Suprapubic skin (tissue), 4 donors: Measurements from ENCODE around the gene SMIM26. TPM values are rescaled to one million over a fixed set of nuclear protein-coding genes. Genes with fewer than 3 reads are reported as not detected.

ENCODE experiments used
- DNase-seq, 2 donors: peaks; one replicate each; pipeline ENCODE4 v3.0.0-alpha.2; 2019; ENCODE audit warnings: low spot score in 2 of 2
- H3K27ac ChIP-seq: fragments of 200-600 bp; sonication (generic); one replicate; pipeline ENCODE4 v1.5.1; 2019
- H3K27me3 ChIP-seq: fragments of 200-600 bp; sonication (generic); one replicate; pipeline ENCODE4 v1.5.1; 2019
- H3K36me3 ChIP-seq: fragments of 200-600 bp; sonication (generic); one replicate; pipeline ENCODE4 v1.5.1; 2019
- H3K4me1 ChIP-seq: fragments of 200-600 bp; sonication (generic); one replicate; pipeline ENCODE4 v1.5.1; 2019
- H3K4me3 ChIP-seq: fragments of 200-600 bp; sonication (generic); one replicate; pipeline ENCODE4 v1.5.1; 2019; ENCODE audit warnings: mild to moderate bottlenecking
- H3K9me3 ChIP-seq: fragments of 200-600 bp; sonication (generic); one replicate; pipeline ENCODE4 v1.5.1; 2019
- CTCF ChIP-seq, 2 donors: fragments of 200-600 bp in 1 of 2; fragments of 450-650 bp in 1 of 2; sonication (generic) in 1 of 2; IDR thresholded peaks; one replicate each; pipeline ENCODE4 v1.5.1; 2016 to 2019; ENCODE audit warnings: antibody characterized with exemption in 2 of 2, mild to moderate bottlenecking in 1 of 2, moderate library complexity in 1 of 2
- EP300 ChIP-seq: sonication (generic); formaldehyde crosslinking; IDR thresholded peaks from one replicate; pipeline ENCODE4 v1.6.1; 2017; ENCODE audit warnings: antibody characterized with exemption
- POLR2A ChIP-seq, 2 donors: fragments of 450-650 bp; IDR thresholded peaks; one replicate each; pipeline ENCODE4 v1.6.1; 2017; ENCODE audit warnings: antibody characterized with exemption in 2 of 2, mild to moderate bottlenecking in 2 of 2, moderate library complexity in 2 of 2
- POLR2AphosphoS5 ChIP-seq, 3 donors: sonication (generic); formaldehyde crosslinking; IDR thresholded peaks; one replicate each; pipeline ENCODE4 v1.6.1; 2017; ENCODE audit warnings: antibody characterized with exemption in 3 of 3
- WGBS: methylation state at CpG from one replicate; pipeline ENCODE4 v1.1.5; 2018; 5-methylcytosine and 5-hydroxymethylcytosine counted together
- total RNA-seq, 4 donors: library from RNA; depleted of rRNA; stranded (reverse); fragments of >200 nt; gene quantifications; one replicate each; pipeline ENCODE4 v1.1.0, GENCODE V29; 2016

The SMIM26 gene
- total RNA-seq, 4 donors from 2014 or later = 79.4 to 130 (median 104) TPM

GRCh38 chr20:18588574-18588933 lies 21.3 kb downstream of the SMIM26 start:
- H3K27me3 ChIP-seq = no peaks in the 10 kb centered on the region
- DNase-seq = no peak
- H3K9me3 ChIP-seq = no peaks in the 10 kb centered on the region
- H3K4me3 ChIP-seq = peak overlapping the region; percentile 93
- no peak for TF ChIP-seq POLR2A (IDR thresholded peaks at IDR 0.05)
- TF ChIP-seq CTCF (IDR thresholded peaks at IDR 0.05) = no peak
- TF ChIP-seq POLR2AphosphoS5 (IDR thresholded peaks at IDR 0.05) = no peak
- TF ChIP-seq EP300 = no peak
- WGBS = 11% methylated on average over 18 of the region's 18 CpGs
- H3K4me1 ChIP-seq = peaks cover 19% of the 10 kb centered on the region
- H3K36me3 ChIP-seq = no peaks in the 10 kb centered on the region
- peak overlapping the region; percentile 84 for H3K27ac ChIP-seq

GRCh38 chr20:18589941-18590674 lies 22.9 kb downstream of the SMIM26 start:
- TF ChIP-seq POLR2AphosphoS5 (IDR thresholded peaks at IDR 0.05) = no peak
- TF ChIP-seq EP300 = no peak
- TF ChIP-seq CTCF (IDR thresholded peaks at IDR 0.05) = no peak
- TF ChIP-seq POLR2A (IDR thresholded peaks at IDR 0.05) = no peak
- Histone ChIP-seq H3K4me3 (no peak overlapping the region), H3K27me3 (no peaks in the 10 kb centered on the region), H3K4me1 (peaks cover 19% of the 10 kb centered on the region), H3K9me3 (no peaks in the 10 kb centered on the region), H3K27ac (no peak overlapping the region), H3K36me3 (peaks cover 11% of the 10 kb centered on the region)
- DNase-seq = no peak
- WGBS = 92% methylated on average over 8 of the region's 8 CpGs

- H3K36me3 ChIP-seq = peaks cover 23% of the 10 kb centered on the region
- H3K27ac ChIP-seq = no peak overlapping the region
- H3K4me1 ChIP-seq = no peaks in the 10 kb centered on the region
- TF ChIP-seq EP300 = no peak
- TF ChIP-seq POLR2AphosphoS5 (IDR thresholded peaks at IDR 0.05) = no peak
- TF ChIP-seq POLR2A (IDR thresholded peaks at IDR 0.05) = no peak
- TF ChIP-seq CTCF (IDR thresholded peaks at IDR 0.05) = no peak
- H3K4me3 ChIP-seq = no peak overlapping the region
- DNase-seq = no peak
- no peaks in the 10 kb centered on the region for H3K9me3 ChIP-seq
- H3K27me3 ChIP-seq = no peaks in the 10 kb centered on the region
These were observed 29.0 kb downstream of the SMIM26 start for GRCh38 chr20:18596270-18596669.

GRCh38 chr20:18609741-18610140 lies 42.5 kb downstream of the SMIM26 start:
- Histone ChIP-seq H3K36me3 (peaks cover 5% of the 10 kb centered on the region), H3K4me1 (peaks cover 4% of the 10 kb centered on the region), H3K27me3 (no peaks in the 10 kb centered on the region), H3K9me3 (no peaks in the 10 kb centered on the region), H3K4me3 (no peak overlapping the region), H3K27ac (no peak overlapping the region)
- DNase-seq = no peak
- TF ChIP-seq POLR2AphosphoS5 (IDR thresholded peaks at IDR 0.05) = no peak
- no peak for TF ChIP-seq CTCF (IDR thresholded peaks at IDR 0.05)
- no peak for TF ChIP-seq POLR2A (IDR thresholded peaks at IDR 0.05)
- TF ChIP-seq EP300 = no peak

- Histone ChIP-seq H3K27ac (no peak overlapping the region), H3K4me1 (peaks cover 13% of the 10 kb centered on the region), H3K27me3 (no peaks in the 10 kb centered on the region), H3K9me3 (no peaks in the 10 kb centered on the region), H3K4me3 (no peak overlapping the region), H3K36me3 (peaks cover 5% of the 10 kb centered on the region)
- no peak for TF ChIP-seq POLR2A (IDR thresholded peaks at IDR 0.05)
- no peak for TF ChIP-seq POLR2AphosphoS5 (IDR thresholded peaks at IDR 0.05)
- TF ChIP-seq EP300 = no peak
- TF ChIP-seq CTCF (IDR thresholded peaks at IDR 0.05) = no peak
- no peak for DNase-seq
- WGBS = 77% methylated on average over 8 of the region's 8 CpGs
These were observed 44.3 kb downstream of the SMIM26 start for GRCh38 chr20:18611492-18611891.
